HG03066 (cell line): ENCODE measurements around the gene CCDC47.

ENCODE experiments used
- ATAC-seq: cut with Tn5 transposase; IDR thresholded peaks from one replicate; pipeline ENCODE4 v1.9.1; 2021; ENCODE audit warnings: low read depth; ENCODE audit not compliant: unreplicated experiment

Gene CCDC47

DNA sequence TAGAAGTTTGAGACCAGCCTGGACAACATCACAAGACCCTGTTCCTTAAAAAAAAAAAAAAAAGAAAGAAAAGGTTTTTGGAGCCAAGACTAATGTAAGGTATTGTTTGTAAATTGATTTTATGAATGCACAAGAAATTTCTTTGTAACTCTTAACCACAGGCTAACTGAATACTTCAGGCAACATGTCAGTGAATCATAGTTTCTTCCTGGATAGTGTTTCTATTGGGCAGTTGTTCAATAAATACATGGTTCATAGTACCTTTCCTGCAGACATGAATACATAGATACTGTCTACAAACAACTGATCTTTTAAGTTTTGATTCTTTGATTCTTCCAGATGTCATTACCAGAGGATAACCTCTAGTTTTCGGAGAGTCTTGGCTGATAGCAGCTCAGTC is 12.2 kb upstream of the CCDC47 start:
- ATAC-seq = no peak

DNA sequence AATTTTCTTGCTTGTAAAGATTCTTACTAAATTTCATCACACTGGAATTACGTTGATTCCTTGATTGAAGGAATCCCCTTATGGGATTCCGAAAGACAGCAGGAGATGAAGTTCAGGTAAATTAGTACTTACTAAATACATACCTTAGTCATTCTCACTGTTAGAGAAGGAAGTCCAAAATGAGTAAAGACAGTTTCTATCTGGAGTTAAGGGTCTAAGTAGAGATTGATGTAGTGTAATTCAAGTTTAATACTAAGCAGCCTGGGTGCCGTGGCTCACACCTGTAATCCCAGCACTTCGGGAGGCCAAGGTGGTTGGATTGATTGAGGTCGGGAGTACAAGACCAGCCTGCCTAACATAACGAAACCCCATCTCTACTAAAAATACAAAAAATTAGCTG is 10.1 kb upstream of the CCDC47 start:
- no peak for ATAC-seq

GRCh38 chr17:63780928-63781327 is 7.5 kb upstream of the CCDC47 start:
- ATAC-seq = no peak

DNA sequence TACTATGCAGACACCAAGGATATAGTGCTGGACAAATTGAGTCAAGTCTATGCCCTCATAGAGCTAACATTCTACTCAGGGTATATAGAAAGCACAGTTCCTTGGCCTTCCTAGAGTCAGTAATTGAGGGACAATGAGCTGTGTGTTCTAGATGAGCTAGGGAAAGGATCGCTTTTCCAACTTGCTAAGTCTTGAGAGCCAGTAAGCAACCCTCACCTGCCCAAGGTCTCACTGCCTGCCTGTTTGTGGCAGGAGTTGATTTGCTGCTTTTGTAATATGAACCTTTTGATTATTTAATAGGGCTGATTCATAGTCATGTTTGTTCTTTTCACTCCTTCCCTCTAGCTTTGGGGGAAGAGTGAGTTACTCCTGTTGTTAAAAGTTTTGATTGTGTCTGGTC is 7.1 kb upstream of the CCDC47 start:
- no peak for ATAC-seq

- no peak for ATAC-seq
These were observed 2.0 kb upstream of the CCDC47 start for GRCh38 chr17:63775420-63775819.

DNA sequence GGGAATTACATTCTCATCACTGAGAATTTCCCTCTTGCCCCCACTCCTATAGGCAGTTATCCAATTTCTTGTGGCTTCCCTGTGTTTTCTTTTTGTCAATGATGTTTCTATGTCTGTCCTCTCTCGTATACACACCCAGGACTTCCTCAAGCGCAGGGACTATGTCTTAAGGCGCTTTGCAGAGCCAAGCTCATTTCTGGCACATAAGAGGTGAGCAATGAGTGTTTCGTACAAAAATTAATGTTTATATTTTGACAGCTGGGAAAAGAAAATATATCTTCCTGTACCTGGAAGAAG is 1.5 kb upstream of the CCDC47 start:
- no peak for ATAC-seq

DNA sequence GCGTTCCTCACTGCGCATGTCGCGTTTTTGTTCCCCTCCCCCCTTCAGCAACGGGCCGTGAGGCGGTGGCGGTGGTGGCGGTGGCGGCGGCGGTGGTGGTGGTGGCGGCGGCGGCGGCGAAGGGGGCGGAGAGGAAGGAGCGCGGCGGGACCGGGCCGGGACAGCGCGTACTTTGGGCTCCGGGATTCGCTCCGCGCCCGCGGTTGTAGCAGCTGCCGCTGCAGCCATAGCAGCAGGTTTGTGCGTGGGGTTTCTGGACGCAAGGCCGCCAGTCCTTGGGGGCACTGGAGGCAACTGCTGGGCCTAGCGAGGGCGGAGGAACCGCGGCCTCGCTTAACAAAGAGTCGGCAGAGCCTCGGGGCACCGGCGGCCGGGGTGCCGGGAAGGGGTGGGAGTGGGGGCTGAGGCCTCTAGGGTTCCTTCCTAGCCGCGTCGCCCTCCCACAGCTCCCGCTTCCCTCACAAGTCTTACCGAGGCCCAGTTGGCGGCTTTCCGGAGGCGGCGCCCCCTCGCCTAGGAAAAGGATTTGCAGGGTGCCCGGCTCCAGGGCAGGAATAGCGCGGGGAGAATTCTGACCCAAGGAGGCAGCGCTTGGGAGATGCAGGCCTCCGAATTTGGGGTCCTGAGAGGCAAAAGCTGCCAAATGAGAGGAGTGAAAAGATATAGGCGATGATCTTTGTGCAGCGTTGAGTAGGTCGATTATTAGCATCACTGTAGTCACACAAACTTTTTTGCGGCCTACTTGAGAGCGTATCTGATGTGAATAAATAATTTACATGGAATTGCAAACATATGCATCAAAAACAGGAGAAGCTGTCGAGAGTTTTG is 958 bp upstream of the CCDC47 start, which contains the start of gene DDX42:
TSS of gene DDX42 (plus strand) at position 30 of the 828 bp plus-strand sequence. CDS start 12,880 bp downstream, outside the sequence.
- peak; percentile 14 for ATAC-seq

GRCh38 chr17:63772801-63773271 is 561 bp downstream of the CCDC47 start:
- no peak for ATAC-seq

GRCh38 chr17:63768433-63768832 is 5.0 kb downstream of the CCDC47 start:
- ATAC-seq = no peak

DNA sequence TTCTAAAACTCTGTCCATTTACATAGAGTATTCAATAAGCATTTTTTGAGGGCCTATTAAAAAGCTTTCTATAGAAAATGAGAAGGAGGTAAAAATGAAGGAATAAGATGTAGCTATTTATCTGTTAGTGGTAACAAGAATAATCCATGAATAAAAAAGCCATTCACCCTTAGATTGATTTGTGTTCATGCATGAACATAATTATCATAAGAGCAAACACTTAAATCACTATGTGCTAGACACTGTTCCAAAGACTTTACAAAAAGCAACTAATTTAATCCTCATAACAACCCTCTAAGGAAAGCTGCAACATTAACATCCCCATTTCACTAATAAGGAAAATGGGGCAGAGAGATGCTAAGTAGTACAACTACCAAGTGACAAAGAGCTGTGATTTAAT is 6.6 kb downstream of the CCDC47 start:
- ATAC-seq = no peak

DNA sequence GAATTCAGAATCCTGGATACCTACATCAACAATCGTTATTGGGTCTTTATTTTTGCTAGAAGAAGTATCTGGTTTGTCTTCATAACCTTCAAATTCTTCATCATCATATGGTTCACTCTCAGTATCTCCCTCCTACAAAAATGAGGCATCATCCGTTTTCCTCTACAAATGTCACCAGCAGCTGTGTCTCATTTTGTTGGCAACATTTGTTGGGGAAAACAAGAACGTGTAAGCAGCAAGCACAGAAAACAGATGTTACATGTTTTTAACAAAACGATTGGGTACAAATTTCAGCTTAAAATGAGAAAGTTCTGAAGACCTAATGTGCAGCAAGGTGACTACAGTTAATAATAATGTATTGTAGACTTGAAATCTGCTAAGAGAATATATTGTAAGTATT is 8.7 kb downstream of the CCDC47 start:
- ATAC-seq = no peak

- no peak for ATAC-seq
These were observed 11.0 kb downstream of the CCDC47 start for GRCh38 chr17:63762161-63763078.

GRCh38 chr17:63760771-63761539 is 12.4 kb downstream of the CCDC47 start:
- ATAC-seq = no peak

- no peak for ATAC-seq
These were observed 15.0 kb downstream of the CCDC47 start for GRCh38 chr17:63758428-63758827.

GRCh38 chr17:63754046-63754445 is 19.4 kb downstream of the CCDC47 start:
- no peak for ATAC-seq

DNA sequence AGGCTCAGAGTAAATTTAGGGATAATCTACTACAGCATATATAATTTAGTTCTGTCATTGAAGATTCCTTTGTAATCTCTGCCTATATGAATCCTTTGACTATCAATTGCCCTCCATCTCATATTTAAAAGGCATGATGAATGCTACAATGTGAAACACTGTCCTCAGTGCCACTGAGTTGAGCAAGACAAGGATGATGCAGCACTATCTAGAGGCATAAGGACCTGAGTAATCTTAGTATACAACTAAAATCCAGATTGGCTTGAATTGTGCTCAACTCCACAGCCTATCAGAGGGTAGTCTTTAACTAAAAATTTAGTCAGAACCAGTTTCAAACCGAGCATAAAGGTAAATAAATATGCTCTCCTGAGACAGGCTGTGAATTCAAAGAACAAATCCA is 20.2 kb downstream of the CCDC47 start:
- ATAC-seq = no peak

- ATAC-seq = no peak
These were observed 20.7 kb downstream of the CCDC47 start for GRCh38 chr17:63752707-63753106.

GRCh38 chr17:63751806-63752205 is 21.6 kb downstream of the CCDC47 start:
- no peak for ATAC-seq

DNA sequence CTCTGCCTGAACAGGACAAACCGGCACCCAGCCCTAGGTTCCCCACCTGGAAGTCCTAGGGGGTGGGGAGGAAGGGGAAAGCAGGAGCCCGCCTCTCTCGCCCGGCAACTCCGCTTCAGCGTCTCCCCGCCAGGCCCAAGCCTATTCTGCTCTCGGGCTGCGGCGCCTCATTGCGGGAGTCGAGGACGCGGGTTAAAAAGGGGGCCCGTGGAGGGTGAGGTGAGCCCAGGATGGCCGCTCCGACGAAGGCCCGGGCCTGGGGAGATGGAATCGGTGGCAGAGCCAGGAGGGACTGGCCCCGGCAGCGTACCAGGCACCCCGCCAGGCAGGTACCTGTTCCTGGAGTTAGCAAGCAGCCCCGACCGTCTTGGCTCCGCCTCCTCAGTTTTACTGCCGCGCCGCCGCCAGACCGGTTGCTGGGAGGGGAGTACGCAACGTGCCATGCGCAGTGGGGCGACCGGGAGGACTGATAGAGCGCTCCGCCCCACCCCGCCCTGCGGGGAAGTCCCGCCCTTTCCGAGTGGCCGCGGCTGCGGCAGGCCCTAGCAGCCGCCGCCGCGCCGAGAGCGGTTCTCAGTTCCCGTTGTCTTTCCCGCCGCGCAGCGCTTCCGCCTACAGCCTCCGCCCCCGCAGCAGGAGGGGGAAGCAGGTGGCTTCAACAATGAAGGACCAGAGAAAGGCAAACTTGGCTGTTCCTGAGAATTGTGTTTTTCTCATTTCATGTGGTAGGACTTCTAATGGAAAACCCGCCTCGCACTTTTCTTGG is 31.8 kb downstream of the CCDC47 start, which contains the start of gene STRADA:
TSS of gene STRADA (minus strand) at position 392 of the 766 bp plus-strand sequence. CDS start 13,430 bp downstream, outside the sequence.
- ATAC-seq = peak; percentile 91

DNA sequence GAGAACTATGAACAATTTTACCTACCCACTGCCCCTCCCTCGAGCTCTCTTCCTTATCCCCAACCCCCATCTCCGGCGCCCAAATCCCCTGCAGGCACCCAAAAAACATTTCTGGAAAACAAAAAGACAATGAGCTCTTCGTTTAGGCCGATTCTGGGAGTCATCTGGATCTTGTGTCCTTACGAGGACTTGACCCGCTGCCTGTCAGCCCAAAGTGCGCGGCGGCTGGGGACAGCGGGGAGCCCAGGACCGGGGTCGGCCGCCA is 32.3 kb downstream of the CCDC47 start:
- ATAC-seq = no peak
